ENCODE measurements around the gene CDH13. TPM values are rescaled to one million over a fixed set of nuclear protein-coding genes. Genes with fewer than 3 reads are reported as not detected.

CDH13 gene
- total and polyA plus RNA-seq, 10 of the 15 experiments (the other 5 are each of a cell fraction or from before 2014, with no cell fraction given): under 0.01 to 0.05 TPM; not detected in 8

DNA sequence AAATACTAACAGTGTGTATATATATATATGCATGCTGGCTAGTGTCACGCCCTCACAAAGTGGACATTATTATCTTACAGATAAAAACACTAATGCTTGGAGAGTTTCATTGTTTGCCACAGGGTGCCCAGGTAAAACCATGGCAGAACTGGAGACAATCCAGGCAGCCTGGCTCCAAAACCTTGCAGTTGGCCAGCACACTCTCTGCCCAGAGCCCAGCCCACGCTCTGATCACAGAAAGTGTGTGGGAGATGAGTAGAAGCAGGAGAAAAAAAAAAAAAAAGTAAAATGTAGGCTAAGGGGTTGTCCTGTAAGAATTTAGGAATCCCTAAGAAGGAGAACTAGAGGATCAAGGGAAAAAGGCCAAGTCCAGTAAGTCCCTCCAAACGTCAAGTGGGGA, 538.0 kb downstream of the CDH13 start:
- Histone ChIP-seq H3K36me3 (ENCODE audit: control insufficient read depth in 2 of 2, insufficient read depth in 2 of 2, low read length in 1 of 2) (no peaks in the 10 kb centered on the region), H3K27me3 (replicated peaks in 1 of 2; ENCODE audit: control insufficient read depth in 2 of 2, insufficient read depth in 2 of 2, low read length in 1 of 2) (no peaks in the 10 kb centered on the region), H4K20me1 (ENCODE audit: control insufficient read depth, insufficient read depth) (no peaks in the 10 kb centered on the region), H3K4me3 (no peak overlapping the region), H3K4me2 (ENCODE audit: control insufficient read depth, insufficient read depth) (no peak overlapping the region), H3K9me3 (replicated peaks; ENCODE audit: control insufficient read depth, insufficient read depth, low read length) (no peaks in the 10 kb centered on the region), H2AFZ (ENCODE audit: control insufficient read depth, low read depth, low read length) (no peak overlapping the region), H3K27ac (ENCODE audit: control insufficient read depth, insufficient read depth) (no peak overlapping the region), H3K9ac (ENCODE audit: control insufficient read depth, insufficient read depth, low read length) (no peak overlapping the region), H3K4me1 (ENCODE audit: control insufficient read depth, insufficient read depth, low read length) (no peaks in the 10 kb centered on the region), H3K79me2 (ENCODE audit: control insufficient read depth, insufficient read depth, low read length) (no peaks in the 10 kb centered on the region)
- POLR2A ChIA-PET: no interaction called here
- ATAC-seq (no peak), DNase-seq (ENCODE audit: low read depth, low spot score) (no peak), FAIRE-seq (no peak)
- intact Hi-C loops (cut with micrococcal nuclease; ENCODE audit: unreplicated experiment): no loop called here
- RAD21 ChIA-PET (ENCODE audit: unreplicated experiment): no interaction called here
- CTCF ChIA-PET: no interaction called here
- SMC1A ChIA-PET (ENCODE audit: uncharacterized antibody, unreplicated experiment): no interaction called here
- in situ Hi-C loops (cut with MboI): no loop called here
- WGBS (ENCODE audit: insufficient coverage, insufficient replicate concordance, low lambda C conversion rate, missing lambda C conversion rate): 27% methylated on average over 3 of the region's 3 CpGs
- TF ChIP-seq, protein P1, sequence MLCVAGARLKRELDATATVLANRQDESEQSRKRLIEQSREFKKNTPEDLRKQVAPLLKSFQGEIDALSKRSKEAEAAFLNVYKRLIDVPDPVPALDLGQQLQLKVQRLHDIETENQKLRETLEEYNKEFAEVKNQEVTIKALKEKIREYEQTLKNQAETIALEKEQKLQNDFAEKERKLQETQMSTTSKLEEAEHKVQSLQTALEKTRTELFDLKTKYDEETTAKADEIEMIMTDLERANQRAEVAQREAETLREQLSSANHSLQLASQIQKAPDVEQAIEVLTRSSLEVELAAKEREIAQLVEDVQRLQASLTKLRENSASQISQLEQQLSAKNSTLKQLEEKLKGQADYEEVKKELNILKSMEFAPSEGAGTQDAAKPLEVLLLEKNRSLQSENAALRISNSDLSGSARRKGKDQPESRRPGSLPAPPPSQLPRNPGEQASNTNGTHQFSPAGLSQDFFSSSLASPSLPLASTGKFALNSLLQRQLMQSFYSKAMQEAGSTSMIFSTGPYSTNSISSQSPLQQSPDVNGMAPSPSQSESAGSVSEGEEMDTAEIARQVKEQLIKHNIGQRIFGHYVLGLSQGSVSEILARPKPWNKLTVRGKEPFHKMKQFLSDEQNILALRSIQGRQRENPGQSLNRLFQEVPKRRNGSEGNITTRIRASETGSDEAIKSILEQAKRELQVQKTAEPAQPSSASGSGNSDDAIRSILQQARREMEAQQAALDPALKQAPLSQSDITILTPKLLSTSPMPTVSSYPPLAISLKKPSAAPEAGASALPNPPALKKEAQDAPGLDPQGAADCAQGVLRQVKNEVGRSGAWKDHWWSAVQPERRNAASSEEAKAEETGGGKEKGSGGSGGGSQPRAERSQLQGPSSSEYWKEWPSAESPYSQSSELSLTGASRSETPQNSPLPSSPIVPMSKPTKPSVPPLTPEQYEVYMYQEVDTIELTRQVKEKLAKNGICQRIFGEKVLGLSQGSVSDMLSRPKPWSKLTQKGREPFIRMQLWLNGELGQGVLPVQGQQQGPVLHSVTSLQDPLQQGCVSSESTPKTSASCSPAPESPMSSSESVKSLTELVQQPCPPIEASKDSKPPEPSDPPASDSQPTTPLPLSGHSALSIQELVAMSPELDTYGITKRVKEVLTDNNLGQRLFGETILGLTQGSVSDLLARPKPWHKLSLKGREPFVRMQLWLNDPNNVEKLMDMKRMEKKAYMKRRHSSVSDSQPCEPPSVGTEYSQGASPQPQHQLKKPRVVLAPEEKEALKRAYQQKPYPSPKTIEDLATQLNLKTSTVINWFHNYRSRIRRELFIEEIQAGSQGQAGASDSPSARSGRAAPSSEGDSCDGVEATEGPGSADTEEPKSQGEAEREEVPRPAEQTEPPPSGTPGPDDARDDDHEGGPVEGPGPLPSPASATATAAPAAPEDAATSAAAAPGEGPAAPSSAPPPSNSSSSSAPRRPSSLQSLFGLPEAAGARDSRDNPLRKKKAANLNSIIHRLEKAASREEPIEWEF (IDR thresholded peaks at IDR 0.05; ENCODE audit: insufficient replicate concordance, low read depth, low read length): no peak
- TF ChIP-seq ZNF217 (IDR thresholded peaks at IDR 0.05) (no peak), CHD4 (IDR thresholded peaks at IDR 0.05) (no peak), HDAC6 (IDR thresholded peaks at IDR 0.05; ENCODE audit: unreplicated experiment) (no peak), ATF7 (IDR thresholded peaks at IDR 0.05; ENCODE audit: low read depth) (no peak), POU2F2 (IDR thresholded peaks at IDR 0.05; ENCODE audit: borderline replicate concordance, low read depth, low read length) (no peak), MEF2B (IDR thresholded peaks at IDR 0.05; ENCODE audit: partially characterized antibody, poor library complexity, severe bottlenecking) (no peak), RBBP5 (conservative IDR thresholded peaks at IDR 0.05) (no peak), SMARCA5 (IDR thresholded peaks at IDR 0.05) (no peak), SREBF2 (IDR thresholded peaks at IDR 0.05; ENCODE audit: low read length) (no peak)
- TF ChIP-seq, protein P2, sequence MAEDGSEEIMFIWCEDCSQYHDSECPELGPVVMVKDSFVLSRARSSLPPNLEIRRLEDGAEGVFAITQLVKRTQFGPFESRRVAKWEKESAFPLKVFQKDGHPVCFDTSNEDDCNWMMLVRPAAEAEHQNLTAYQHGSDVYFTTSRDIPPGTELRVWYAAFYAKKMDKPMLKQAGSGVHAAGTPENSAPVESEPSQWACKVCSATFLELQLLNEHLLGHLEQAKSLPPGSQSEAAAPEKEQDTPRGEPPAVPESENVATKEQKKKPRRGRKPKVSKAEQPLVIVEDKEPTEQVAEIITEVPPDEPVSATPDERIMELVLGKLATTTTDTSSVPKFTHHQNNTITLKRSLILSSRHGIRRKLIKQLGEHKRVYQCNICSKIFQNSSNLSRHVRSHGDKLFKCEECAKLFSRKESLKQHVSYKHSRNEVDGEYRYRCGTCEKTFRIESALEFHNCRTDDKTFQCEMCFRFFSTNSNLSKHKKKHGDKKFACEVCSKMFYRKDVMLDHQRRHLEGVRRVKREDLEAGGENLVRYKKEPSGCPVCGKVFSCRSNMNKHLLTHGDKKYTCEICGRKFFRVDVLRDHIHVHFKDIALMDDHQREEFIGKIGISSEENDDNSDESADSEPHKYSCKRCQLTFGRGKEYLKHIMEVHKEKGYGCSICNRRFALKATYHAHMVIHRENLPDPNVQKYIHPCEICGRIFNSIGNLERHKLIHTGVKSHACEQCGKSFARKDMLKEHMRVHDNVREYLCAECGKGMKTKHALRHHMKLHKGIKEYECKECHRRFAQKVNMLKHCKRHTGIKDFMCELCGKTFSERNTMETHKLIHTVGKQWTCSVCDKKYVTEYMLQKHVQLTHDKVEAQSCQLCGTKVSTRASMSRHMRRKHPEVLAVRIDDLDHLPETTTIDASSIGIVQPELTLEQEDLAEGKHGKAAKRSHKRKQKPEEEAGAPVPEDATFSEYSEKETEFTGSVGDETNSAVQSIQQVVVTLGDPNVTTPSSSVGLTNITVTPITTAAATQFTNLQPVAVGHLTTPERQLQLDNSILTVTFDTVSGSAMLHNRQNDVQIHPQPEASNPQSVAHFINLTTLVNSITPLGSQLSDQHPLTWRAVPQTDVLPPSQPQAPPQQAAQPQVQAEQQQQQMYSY (CRISPR knock-in tag; IDR thresholded peaks at IDR 0.05): no peak
- TF ChIP-seq, protein P3, sequence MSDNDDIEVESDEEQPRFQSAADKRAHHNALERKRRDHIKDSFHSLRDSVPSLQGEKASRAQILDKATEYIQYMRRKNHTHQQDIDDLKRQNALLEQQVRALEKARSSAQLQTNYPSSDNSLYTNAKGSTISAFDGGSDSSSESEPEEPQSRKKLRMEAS (IDR thresholded peaks at IDR 0.05; ENCODE audit: low read depth, low read length): no peak
- no TSS peak for BruUV-seq (replicated peaks)
